WTC11 (cell line): ENCODE data around the gene TEP1. TPM values are rescaled to one million over a fixed set of nuclear protein-coding genes. Genes with fewer than 3 reads are reported as not detected.

Source experiments
- ATAC-seq: fragments of 200-7000 bp; cut with Tn5 transposase; 2 replicates; pipeline ENCODE4 v1.10.0; 2021; ENCODE audit warnings: mild to moderate bottlenecking, moderate library complexity
- CTCF ChIA-PET: fragments of 300-600 bp; sonication (Branson Sonifier 250); formaldehyde crosslinking; loops from one replicate; lab custom pipeline; 2021; ENCODE audit warnings: antibody characterized with exemption; lab: Charles Lee
- POLR2A ChIA-PET: fragments of 350-600 bp; sonication (Branson Sonifier 250); formaldehyde crosslinking; loops from one replicate; lab custom pipeline; 2021; ENCODE audit warnings: antibody characterized with exemption; lab: Charles Lee
- DNase-seq: peaks from one replicate; pipeline ENCODE4 v3.0.0; 2021; ENCODE audit warnings: low spot score
- H3K27ac Mint-ChIP-seq: 2 replicates; pipeline ENCODE4 v1.8.0; 2021; ENCODE audit warnings: mixed read lengths
- H3K27me3 Mint-ChIP-seq: 2 replicates; pipeline ENCODE4 v1.8.0; 2021; ENCODE audit warnings: low read depth, mild to moderate bottlenecking, moderate library complexity, mixed read lengths
- H3K36me3 Mint-ChIP-seq: 2 replicates; pipeline ENCODE4 v1.8.0; 2021; ENCODE audit warnings: mixed read lengths
- H3K4me1 Mint-ChIP-seq: 2 replicates; pipeline ENCODE4 v1.8.0; 2022; ENCODE audit warnings: mixed read lengths
- H3K4me3 Mint-ChIP-seq: 2 replicates; pipeline ENCODE4 v1.8.0; 2021; ENCODE audit warnings: mild to moderate bottlenecking, moderate library complexity, mixed read lengths
- H3K9me3 Mint-ChIP-seq: 2 replicates; pipeline ENCODE4 v1.8.0; 2021; ENCODE audit warnings: mixed read lengths
- ATF1 ChIP-seq: sonication (generic); formaldehyde crosslinking; IDR thresholded peaks from 2 replicates; pipeline ENCODE4 v1.8.1; 2023; ENCODE audit warnings: mild to moderate bottlenecking, moderate library complexity, missing genetic modification reagents
- ESRRA ChIP-seq: sonication (generic); formaldehyde crosslinking; IDR thresholded peaks from 2 replicates; pipeline ENCODE4 v1.8.1; 2022; ENCODE audit warnings: mild to moderate bottlenecking, missing genetic modification reagents, borderline replicate concordance
- FOXJ3 ChIP-seq: sonication (generic); formaldehyde crosslinking; IDR thresholded peaks from 2 replicates; pipeline ENCODE4 v1.9.0; 2021; ENCODE audit warnings: missing genetic modification reagents, mild to moderate bottlenecking, borderline replicate concordance
- FOXP1 ChIP-seq: sonication (generic); formaldehyde crosslinking; IDR thresholded peaks from 2 replicates; pipeline ENCODE4 v1.8.0; 2022; ENCODE audit warnings: missing genetic modification reagents, mild to moderate bottlenecking, moderate library complexity, borderline replicate concordance
- GABPB1 ChIP-seq: sonication (generic); formaldehyde crosslinking; IDR thresholded peaks from 2 replicates; pipeline ENCODE4 v1.8.1; 2023; ENCODE audit warnings: mild to moderate bottlenecking, missing genetic modification reagents
- IRF2 ChIP-seq: sonication (generic); formaldehyde crosslinking; IDR thresholded peaks from 2 replicates; pipeline ENCODE4 v1.8.0; 2022; ENCODE audit warnings: low read depth, missing genetic modification reagents, borderline replicate concordance
- KAT7 ChIP-seq: sonication (generic); formaldehyde crosslinking; IDR thresholded peaks from 2 replicates; pipeline ENCODE4 v1.8.1; 2023; ENCODE audit warnings: missing genetic modification reagents, mild to moderate bottlenecking, borderline replicate concordance
- MAX ChIP-seq: sonication (generic); formaldehyde crosslinking; IDR thresholded peaks from 2 replicates; pipeline ENCODE4 v1.8.0; 2022; ENCODE audit warnings: mild to moderate bottlenecking, missing genetic modification reagents
- MXD4 ChIP-seq: fragments of 250-450 bp; sonication (Bioruptor Pico); IDR thresholded peaks from 2 replicates; pipeline ENCODE4 v1.8.0; 2021; ENCODE audit warnings: mild to moderate bottlenecking, moderate library complexity, borderline replicate concordance
- NR1H2 ChIP-seq: sonication (generic); formaldehyde crosslinking; IDR thresholded peaks from 2 replicates; pipeline ENCODE4 v1.9.0; 2021; ENCODE audit warnings: mild to moderate bottlenecking, moderate library complexity, missing genetic modification reagents
- NR2C2 ChIP-seq: sonication (generic); formaldehyde crosslinking; IDR thresholded peaks from 2 replicates; pipeline ENCODE4 v1.8.0; 2022; ENCODE audit warnings: mild to moderate bottlenecking, missing genetic modification reagents
- SMAD4 ChIP-seq: sonication (generic); formaldehyde crosslinking; IDR thresholded peaks from 2 replicates; pipeline ENCODE4 v1.8.0; 2022; ENCODE audit warnings: mild to moderate bottlenecking, missing genetic modification reagents
- ZNF138 ChIP-seq: sonication (generic); formaldehyde crosslinking; conservative IDR thresholded peaks from 2 replicates; pipeline ENCODE4 v1.8.1; 2022; ENCODE audit warnings: mild to moderate bottlenecking, moderate library complexity, missing genetic modification reagents
- ZNF232 ChIP-seq: sonication (generic); formaldehyde crosslinking; IDR thresholded peaks from 2 replicates; pipeline ENCODE4 v1.8.0; 2022; ENCODE audit warnings: mild to moderate bottlenecking, missing genetic modification reagents
- total RNA-seq: library from RNA; stranded (reverse); gene quantifications from 3 replicates; pipeline ENCODE4 v1.2.3, GENCODE V29; 2021
- TF ChIP-seq, protein P1 (sequence below): fragments of 200-600 bp; IDR thresholded peaks from 2 replicates; pipeline ENCODE4 v1.8.0; 2022; ENCODE audit warnings: antibody characterized with exemption
- TF ChIP-seq, protein P2 (sequence below): sonication (generic); formaldehyde crosslinking; IDR thresholded peaks from 2 replicates; pipeline ENCODE4 v1.8.1; 2023; ENCODE audit warnings: mild to moderate bottlenecking, missing genetic modification reagents, moderate library complexity
- TF ChIP-seq, protein P3 (sequence below): fragments of 250-450 bp; sonication (Bioruptor Pico); IDR thresholded peaks from 2 replicates; pipeline ENCODE4 v1.9.0; 2021; ENCODE audit warnings: mild to moderate bottlenecking
- TF ChIP-seq, protein P4 (sequence below): sonication (generic); formaldehyde crosslinking; IDR thresholded peaks from 2 replicates; pipeline ENCODE4 v1.8.1; 2022; ENCODE audit warnings: low read depth, missing genetic modification reagents, borderline replicate concordance
- TF ChIP-seq, protein P5 (sequence below): sonication (generic); formaldehyde crosslinking; IDR thresholded peaks from 2 replicates; pipeline ENCODE4 v1.8.1; 2023; ENCODE audit warnings: mild to moderate bottlenecking, missing genetic modification reagents, moderate library complexity
- TF ChIP-seq, protein P6 (sequence below): sonication (generic); formaldehyde crosslinking; IDR thresholded peaks from 2 replicates; pipeline ENCODE4 v1.8.0; 2023; ENCODE audit warnings: mild to moderate bottlenecking, missing genetic modification reagents

Gene TEP1
- total RNA-seq, 1 experiment from 2014 or later, result 16.0 TPM

GRCh38 chr14:20413744-20414082 lies 412 bp upstream of the TEP1 start:
- no peak for DNase-seq
- Mint-ChIP-seq H3K27ac (peak overlapping the region; percentile 95), H3K36me3 (no peaks in the 10 kb centered on the region), H3K4me1 (peaks cover 16% of the 10 kb centered on the region), H3K4me3 (peak overlapping the region; percentile 87), H3K9me3 (no peaks in the 10 kb centered on the region), H3K27me3 (no peaks in the 10 kb centered on the region)
- POLR2A ChIA-PET, result interaction anchor here (0.7 to 1.8 kb wide), 2 partner anchors 41 to 70 kb away, joined by 3 to 23 read pairs; partner anchors contain the start of genes APEX1, OSGEP and PARP2
- no peak for ATAC-seq
- no peak for TF ChIP-seq SMAD4 (CRISPR knock-in tag)
- TF ChIP-seq, protein P1, sequence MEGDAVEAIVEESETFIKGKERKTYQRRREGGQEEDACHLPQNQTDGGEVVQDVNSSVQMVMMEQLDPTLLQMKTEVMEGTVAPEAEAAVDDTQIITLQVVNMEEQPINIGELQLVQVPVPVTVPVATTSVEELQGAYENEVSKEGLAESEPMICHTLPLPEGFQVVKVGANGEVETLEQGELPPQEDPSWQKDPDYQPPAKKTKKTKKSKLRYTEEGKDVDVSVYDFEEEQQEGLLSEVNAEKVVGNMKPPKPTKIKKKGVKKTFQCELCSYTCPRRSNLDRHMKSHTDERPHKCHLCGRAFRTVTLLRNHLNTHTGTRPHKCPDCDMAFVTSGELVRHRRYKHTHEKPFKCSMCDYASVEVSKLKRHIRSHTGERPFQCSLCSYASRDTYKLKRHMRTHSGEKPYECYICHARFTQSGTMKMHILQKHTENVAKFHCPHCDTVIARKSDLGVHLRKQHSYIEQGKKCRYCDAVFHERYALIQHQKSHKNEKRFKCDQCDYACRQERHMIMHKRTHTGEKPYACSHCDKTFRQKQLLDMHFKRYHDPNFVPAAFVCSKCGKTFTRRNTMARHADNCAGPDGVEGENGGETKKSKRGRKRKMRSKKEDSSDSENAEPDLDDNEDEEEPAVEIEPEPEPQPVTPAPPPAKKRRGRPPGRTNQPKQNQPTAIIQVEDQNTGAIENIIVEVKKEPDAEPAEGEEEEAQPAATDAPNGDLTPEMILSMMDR, result no peak
- TF ChIP-seq GABPB1 (CRISPR knock-in tag), result no peak
- no peak for TF ChIP-seq KAT7 (CRISPR knock-in tag)
- TF ChIP-seq MAX (CRISPR knock-in tag), result no peak
- TF ChIP-seq ATF1 (CRISPR knock-in tag), result no peak
- TF ChIP-seq FOXP1 (CRISPR knock-in tag), result no peak
- TF ChIP-seq, protein P2, sequence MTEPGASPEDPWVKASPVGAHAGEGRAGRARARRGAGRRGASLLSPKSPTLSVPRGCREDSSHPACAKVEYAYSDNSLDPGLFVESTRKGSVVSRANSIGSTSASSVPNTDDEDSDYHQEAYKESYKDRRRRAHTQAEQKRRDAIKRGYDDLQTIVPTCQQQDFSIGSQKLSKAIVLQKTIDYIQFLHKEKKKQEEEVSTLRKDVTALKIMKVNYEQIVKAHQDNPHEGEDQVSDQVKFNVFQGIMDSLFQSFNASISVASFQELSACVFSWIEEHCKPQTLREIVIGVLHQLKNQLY (CRISPR knock-in tag), result no peak
- TF ChIP-seq, protein P3, sequence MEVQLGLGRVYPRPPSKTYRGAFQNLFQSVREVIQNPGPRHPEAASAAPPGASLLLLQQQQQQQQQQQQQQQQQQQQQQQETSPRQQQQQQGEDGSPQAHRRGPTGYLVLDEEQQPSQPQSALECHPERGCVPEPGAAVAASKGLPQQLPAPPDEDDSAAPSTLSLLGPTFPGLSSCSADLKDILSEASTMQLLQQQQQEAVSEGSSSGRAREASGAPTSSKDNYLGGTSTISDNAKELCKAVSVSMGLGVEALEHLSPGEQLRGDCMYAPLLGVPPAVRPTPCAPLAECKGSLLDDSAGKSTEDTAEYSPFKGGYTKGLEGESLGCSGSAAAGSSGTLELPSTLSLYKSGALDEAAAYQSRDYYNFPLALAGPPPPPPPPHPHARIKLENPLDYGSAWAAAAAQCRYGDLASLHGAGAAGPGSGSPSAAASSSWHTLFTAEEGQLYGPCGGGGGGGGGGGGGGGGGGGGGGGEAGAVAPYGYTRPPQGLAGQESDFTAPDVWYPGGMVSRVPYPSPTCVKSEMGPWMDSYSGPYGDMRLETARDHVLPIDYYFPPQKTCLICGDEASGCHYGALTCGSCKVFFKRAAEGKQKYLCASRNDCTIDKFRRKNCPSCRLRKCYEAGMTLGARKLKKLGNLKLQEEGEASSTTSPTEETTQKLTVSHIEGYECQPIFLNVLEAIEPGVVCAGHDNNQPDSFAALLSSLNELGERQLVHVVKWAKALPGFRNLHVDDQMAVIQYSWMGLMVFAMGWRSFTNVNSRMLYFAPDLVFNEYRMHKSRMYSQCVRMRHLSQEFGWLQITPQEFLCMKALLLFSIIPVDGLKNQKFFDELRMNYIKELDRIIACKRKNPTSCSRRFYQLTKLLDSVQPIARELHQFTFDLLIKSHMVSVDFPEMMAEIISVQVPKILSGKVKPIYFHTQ (CRISPR knock-in tag), result no peak
- TF ChIP-seq ESRRA (CRISPR knock-in tag), result no peak
- no peak for TF ChIP-seq MXD4 (CRISPR knock-in tag)
- TF ChIP-seq NR1H2 (CRISPR knock-in tag), result no peak
- TF ChIP-seq NR2C2 (CRISPR knock-in tag), result no peak
- TF ChIP-seq, protein P4, sequence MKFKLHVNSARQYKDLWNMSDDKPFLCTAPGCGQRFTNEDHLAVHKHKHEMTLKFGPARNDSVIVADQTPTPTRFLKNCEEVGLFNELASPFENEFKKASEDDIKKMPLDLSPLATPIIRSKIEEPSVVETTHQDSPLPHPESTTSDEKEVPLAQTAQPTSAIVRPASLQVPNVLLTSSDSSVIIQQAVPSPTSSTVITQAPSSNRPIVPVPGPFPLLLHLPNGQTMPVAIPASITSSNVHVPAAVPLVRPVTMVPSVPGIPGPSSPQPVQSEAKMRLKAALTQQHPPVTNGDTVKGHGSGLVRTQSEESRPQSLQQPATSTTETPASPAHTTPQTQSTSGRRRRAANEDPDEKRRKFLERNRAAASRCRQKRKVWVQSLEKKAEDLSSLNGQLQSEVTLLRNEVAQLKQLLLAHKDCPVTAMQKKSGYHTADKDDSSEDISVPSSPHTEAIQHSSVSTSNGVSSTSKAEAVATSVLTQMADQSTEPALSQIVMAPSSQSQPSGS (CRISPR knock-in tag), result no peak
- CTCF ChIA-PET, result interaction anchor here (0.6 to 2.2 kb wide), 4 partner anchors 58 to 199 kb away, joined by 3 to 9 read pairs (median 4); partner anchors contain the start of gene PARP2

GRCh38 chr14:20412411-20412810 lies 890 bp downstream of the TEP1 start:
- Mint-ChIP-seq H3K27me3 (no peaks in the 10 kb centered on the region), H3K9me3 (no peaks in the 10 kb centered on the region), H3K36me3 (peaks cover 7% of the 10 kb centered on the region; the same call in 1 of the 2 replicates), H3K4me3 (peak overlapping the region; percentile 87), H3K27ac (peak overlapping the region; percentile 37; the same call in 1 of the 2 replicates), H3K4me1 (peaks cover 16% of the 10 kb centered on the region)
- DNase-seq (no peak), ATAC-seq (no peak)
- POLR2A ChIA-PET, result interaction anchor here (0.6 to 1.8 kb wide), 3 partner anchors 49 to 129 kb away, joined by 3 to 23 read pairs (median 3); partner anchors contain the start of genes PARP2 and PIP4P1
- CTCF ChIA-PET, result interaction anchor here (0.5 to 2.2 kb wide), 5 partner anchors 18 to 241 kb away, joined by 3 to 9 read pairs (median 4); partner anchors contain the start of genes APEX1, OSGEP and PARP2
- TF ChIP-seq, protein P1, result no peak
- TF ChIP-seq, protein P2 (CRISPR knock-in tag), result no peak
- TF ChIP-seq ZNF138 (no peak), FOXJ3 (CRISPR knock-in tag) (no peak), ZNF232 (no peak), NR1H2 (CRISPR knock-in tag) (no peak), IRF2 (no peak)
- TF ChIP-seq, protein P5, sequence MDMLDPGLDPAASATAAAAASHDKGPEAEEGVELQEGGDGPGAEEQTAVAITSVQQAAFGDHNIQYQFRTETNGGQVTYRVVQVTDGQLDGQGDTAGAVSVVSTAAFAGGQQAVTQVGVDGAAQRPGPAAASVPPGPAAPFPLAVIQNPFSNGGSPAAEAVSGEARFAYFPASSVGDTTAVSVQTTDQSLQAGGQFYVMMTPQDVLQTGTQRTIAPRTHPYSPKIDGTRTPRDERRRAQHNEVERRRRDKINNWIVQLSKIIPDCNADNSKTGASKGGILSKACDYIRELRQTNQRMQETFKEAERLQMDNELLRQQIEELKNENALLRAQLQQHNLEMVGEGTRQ (CRISPR knock-in tag), result no peak
- TF ChIP-seq, protein P6, sequence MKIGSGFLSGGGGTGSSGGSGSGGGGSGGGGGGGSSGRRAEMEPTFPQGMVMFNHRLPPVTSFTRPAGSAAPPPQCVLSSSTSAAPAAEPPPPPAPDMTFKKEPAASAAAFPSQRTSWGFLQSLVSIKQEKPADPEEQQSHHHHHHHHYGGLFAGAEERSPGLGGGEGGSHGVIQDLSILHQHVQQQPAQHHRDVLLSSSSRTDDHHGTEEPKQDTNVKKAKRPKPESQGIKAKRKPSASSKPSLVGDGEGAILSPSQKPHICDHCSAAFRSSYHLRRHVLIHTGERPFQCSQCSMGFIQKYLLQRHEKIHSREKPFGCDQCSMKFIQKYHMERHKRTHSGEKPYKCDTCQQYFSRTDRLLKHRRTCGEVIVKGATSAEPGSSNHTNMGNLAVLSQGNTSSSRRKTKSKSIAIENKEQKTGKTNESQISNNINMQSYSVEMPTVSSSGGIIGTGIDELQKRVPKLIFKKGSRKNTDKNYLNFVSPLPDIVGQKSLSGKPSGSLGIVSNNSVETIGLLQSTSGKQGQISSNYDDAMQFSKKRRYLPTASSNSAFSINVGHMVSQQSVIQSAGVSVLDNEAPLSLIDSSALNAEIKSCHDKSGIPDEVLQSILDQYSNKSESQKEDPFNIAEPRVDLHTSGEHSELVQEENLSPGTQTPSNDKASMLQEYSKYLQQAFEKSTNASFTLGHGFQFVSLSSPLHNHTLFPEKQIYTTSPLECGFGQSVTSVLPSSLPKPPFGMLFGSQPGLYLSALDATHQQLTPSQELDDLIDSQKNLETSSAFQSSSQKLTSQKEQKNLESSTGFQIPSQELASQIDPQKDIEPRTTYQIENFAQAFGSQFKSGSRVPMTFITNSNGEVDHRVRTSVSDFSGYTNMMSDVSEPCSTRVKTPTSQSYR (CRISPR knock-in tag), result no peak
